ENCODE measurements around the gene DCT. TPM values are rescaled to one million over a fixed set of nuclear protein-coding genes. Genes with fewer than 3 reads are reported as not detected.

The DCT gene
- total RNA-seq, 1 donor from 2014 or later = 0.08 TPM

DNA sequence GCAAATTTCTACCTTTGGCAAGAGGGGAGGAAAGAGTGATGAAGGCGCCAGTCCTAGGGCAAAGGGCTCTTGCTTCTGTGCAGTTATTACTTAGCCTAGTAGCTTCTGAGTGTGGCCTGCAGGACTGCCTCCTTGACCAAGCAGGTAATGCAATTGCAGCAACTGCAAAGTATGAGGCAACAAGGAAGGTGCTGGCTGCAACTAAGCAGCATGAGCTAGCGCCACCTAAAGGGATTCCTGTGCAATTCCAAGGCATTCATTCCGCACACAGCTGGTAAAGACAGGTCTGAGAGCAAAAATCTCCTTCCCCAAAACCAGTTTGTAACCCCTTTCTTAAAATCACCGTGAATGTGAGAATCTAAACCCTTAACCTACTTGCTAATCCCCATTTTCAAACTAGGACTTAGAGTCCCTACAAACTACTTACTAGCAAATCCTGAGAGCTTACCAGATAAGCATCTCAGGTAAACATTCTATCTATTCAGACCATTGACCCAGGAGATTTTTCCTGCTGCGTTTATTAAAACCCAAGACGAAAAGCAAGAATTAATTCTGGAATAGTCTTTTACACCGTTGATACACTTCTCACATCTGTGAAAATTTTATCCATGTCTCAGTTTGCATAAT, 62.9 kb downstream of the DCT start:
- no peak for DNase-seq (ENCODE audit: low read depth)

DNA sequence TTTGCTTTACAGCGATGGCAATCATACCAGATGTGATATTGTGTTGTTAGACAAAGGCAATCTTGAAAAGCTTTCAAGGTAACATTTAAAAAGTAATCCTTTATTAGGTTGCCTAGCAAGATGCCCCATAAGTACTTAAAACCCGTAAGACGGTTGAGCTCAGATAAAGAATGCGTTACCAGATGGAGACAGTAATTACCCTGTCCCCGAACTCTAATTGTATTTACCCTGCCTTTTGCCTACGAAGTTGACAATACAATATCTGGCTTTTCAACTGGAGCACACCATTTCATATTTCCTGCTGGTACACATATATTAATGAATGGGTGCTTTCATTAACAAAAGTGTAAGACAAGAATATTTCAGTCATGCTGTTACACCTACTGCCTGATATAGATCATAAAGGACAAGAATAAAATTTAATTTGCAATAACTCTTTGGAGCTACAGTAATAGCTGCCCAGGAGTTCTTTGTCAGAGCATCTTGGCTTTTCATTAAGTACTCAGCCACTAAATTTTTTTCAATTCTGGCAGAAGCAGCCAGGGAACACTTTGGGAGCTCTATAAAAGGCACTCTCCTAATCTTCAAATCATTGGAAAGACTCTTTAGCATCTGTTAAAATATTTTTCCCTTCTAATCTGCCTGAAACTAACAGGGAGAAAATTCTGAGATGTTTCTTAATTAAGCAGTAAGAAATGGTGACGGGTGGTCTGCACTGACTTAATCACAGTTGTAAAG, 63.8 kb downstream of the DCT start:
- DNase-seq (ENCODE audit: low read depth) = no peak
- H3K27me3 ChIP-seq (ENCODE audit: control insufficient read depth, insufficient read depth, low read length) = no peaks in the 10 kb centered on the region
- H3K36me3 ChIP-seq (ENCODE audit: control insufficient read depth, insufficient read depth, low read length) = no peaks in the 10 kb centered on the region
- H3K4me3 ChIP-seq (ENCODE audit: low read depth, low read length) = no peak overlapping the region
- TF ChIP-seq, protein P1, sequence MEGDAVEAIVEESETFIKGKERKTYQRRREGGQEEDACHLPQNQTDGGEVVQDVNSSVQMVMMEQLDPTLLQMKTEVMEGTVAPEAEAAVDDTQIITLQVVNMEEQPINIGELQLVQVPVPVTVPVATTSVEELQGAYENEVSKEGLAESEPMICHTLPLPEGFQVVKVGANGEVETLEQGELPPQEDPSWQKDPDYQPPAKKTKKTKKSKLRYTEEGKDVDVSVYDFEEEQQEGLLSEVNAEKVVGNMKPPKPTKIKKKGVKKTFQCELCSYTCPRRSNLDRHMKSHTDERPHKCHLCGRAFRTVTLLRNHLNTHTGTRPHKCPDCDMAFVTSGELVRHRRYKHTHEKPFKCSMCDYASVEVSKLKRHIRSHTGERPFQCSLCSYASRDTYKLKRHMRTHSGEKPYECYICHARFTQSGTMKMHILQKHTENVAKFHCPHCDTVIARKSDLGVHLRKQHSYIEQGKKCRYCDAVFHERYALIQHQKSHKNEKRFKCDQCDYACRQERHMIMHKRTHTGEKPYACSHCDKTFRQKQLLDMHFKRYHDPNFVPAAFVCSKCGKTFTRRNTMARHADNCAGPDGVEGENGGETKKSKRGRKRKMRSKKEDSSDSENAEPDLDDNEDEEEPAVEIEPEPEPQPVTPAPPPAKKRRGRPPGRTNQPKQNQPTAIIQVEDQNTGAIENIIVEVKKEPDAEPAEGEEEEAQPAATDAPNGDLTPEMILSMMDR (IDR thresholded peaks at IDR 0.05; ENCODE audit: insufficient read depth, low read length, poor library complexity, severe bottlenecking) = no peak

More for the DNA sequence above, 62.9 kb downstream of the DCT start:
- Histone ChIP-seq H3K36me3 (ENCODE audit: control insufficient read depth, insufficient read depth, low read length) (no peaks in the 10 kb centered on the region), H3K27me3 (ENCODE audit: control insufficient read depth, insufficient read depth, low read length) (no peaks in the 10 kb centered on the region), H3K4me3 (ENCODE audit: low read depth, low read length) (no peak overlapping the region)
- TF ChIP-seq, protein P1 (IDR thresholded peaks at IDR 0.05; ENCODE audit: insufficient read depth, low read length, poor library complexity, severe bottlenecking) = peak; percentile 53

DNA sequence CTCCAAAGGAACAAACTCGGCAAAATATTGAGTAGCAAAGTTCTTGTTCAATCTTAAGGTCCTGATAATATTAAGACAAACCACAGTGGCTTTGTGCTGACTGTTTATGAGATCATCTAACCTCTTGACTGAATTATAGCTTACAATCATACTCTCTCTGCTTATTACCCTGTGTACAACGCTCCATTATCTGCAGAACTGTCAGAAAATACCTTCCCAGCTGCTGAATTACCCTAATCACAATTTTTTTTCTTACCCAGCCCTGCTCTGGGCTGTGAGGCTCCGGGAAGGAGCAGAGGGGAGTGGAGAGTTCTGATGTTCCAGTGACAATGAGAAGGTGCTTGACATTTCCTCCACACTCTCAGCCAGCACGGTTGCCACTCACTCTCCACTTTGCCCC, 64.8 kb downstream of the DCT start:
- H3K4me3 ChIP-seq (ENCODE audit: low read depth, low read length) = no peak overlapping the region
- TF ChIP-seq, protein P1 (IDR thresholded peaks at IDR 0.05; ENCODE audit: insufficient read depth, low read length, poor library complexity, severe bottlenecking) = no peak
- no peak for DNase-seq (ENCODE audit: low read depth)
- H3K36me3 ChIP-seq (ENCODE audit: control insufficient read depth, insufficient read depth, low read length) = no peaks in the 10 kb centered on the region
- no peaks in the 10 kb centered on the region for H3K27me3 ChIP-seq (ENCODE audit: control insufficient read depth, insufficient read depth, low read length)

GRCh38 chr13:94414141-94414540, 65.3 kb downstream of the DCT start:
- TF ChIP-seq, protein P1 (IDR thresholded peaks at IDR 0.05; ENCODE audit: insufficient read depth, low read length, poor library complexity, severe bottlenecking) = no peak
- Histone ChIP-seq H3K27me3 (ENCODE audit: control insufficient read depth, insufficient read depth, low read length) (no peaks in the 10 kb centered on the region), H3K4me3 (ENCODE audit: low read depth, low read length) (no peak overlapping the region), H3K36me3 (ENCODE audit: control insufficient read depth, insufficient read depth, low read length) (no peaks in the 10 kb centered on the region)
- DNase-seq (ENCODE audit: low read depth) = no peak

GRCh38 chr13:94413598-94413944, 65.9 kb downstream of the DCT start:
- no peaks in the 10 kb centered on the region for H3K36me3 ChIP-seq (ENCODE audit: control insufficient read depth, insufficient read depth, low read length)
- no peaks in the 10 kb centered on the region for H3K27me3 ChIP-seq (ENCODE audit: control insufficient read depth, insufficient read depth, low read length)
- no peak overlapping the region for H3K4me3 ChIP-seq (ENCODE audit: low read depth, low read length)
- DNase-seq (ENCODE audit: low read depth) = no peak
- TF ChIP-seq, protein P1 (IDR thresholded peaks at IDR 0.05; ENCODE audit: insufficient read depth, low read length, poor library complexity, severe bottlenecking) = no peak

Data from kidney epithelial cell (primary cell).